GM21825 (cell line): Measurements from ENCODE around the gene CASP9.
"Not testable (repeated sequence)": the region's sequence is repeated elsewhere in the genome, so short reads cannot be mapped to it uniquely, and the experiment has no call there.

Experiments used
- ATAC-seq: cut with Tn5 transposase; IDR thresholded peaks from one replicate; pipeline ENCODE4 v1.9.1; 2021; ENCODE audit warnings: mild to moderate bottlenecking, moderate library complexity; ENCODE audit not compliant: unreplicated experiment

Gene CASP9

GRCh38 chr1:15471723-15472122 is 52.3 kb downstream of the CASP9 start:
- ATAC-seq: not testable (repeated sequence)

DNA sequence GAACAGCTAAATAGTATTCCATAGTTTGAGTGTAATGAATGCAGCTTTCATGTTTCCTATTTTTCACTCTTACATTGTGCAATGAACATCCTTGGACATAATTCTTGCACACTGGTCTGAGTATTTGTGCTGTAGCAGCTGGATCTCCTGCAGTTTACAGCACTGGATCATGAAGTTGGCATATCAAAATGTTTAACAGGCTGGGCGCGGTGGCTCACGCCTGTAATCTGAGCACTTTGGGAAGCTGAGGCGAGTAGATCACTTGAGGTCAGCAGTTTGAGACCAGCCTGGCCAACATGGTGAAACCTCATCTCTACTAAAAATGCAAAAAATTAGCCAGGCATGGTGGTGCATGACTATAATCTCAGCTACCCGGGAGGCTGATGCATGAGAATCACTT is 52.9 kb downstream of the CASP9 start:
- not testable (repeated sequence) for ATAC-seq

DNA sequence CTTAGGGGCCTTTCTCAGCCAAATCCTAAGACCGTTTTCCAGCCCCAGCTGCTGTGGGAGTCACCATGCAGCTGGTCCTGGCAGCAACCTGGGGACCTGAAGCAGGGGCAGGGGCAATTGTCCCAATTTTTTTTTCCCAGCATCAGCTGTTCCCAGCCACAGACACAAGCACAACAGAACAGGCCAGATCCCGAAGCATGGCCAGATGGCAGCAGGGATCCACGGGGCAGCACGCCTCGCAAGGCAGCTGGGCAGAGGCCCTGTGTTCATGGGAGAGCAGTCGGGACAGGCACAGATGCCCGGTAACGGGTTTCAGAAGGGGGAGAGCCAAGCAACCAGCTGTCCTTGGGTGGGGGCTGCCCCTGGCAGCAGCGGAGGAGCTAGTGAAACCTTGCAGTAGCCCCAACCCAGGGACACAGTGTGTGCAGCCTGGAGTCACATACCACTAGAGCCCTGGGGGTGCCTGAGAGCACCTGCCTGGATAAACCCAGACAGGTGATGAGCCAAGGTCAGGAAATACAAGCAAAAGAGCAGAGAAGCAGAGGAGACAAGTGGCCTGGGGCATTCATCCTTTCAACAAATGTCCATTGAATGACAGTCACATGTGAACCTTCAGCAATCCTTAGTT is 54.1 kb downstream of the CASP9 start:
- not testable (repeated sequence) for ATAC-seq

DNA sequence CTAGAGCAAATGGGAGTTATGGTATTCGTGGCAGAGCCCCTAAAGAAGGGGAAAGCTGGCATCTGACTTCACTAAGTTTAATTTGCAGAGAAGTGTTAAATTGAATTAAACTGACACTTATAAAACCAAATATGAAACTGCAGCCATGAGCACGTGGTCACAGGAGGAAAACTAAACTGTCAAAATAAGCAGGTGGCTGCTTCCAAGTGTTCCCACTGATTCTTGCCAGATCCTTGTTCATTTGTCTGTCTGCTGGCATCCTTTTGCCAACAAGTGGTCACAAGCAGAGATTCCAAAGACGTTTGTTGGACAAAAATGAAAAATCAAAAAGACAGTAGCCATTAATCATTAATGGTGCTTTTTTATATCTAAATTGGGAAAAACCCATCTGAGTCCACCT is 54.7 kb downstream of the CASP9 start:
- ATAC-seq: no peak

DNA sequence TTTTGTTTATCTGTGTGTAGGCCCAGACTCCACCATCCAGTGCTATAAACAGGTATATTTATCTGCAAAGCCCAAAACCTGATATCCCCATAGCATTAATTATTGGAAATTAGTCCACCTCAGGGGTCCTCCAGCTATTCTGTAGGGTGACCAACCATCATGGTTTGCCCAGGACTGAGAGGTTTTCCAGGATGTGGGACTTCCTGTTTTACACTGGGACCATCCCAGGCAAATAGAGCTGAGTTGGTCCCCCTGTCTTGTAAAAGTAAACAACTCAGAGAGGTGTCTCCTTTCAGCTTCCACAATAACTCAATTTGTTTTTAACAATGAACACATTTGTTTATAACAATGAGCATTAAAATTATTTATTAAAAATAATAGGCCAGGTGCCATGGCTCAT is 55.9 kb downstream of the CASP9 start:
- no peak for ATAC-seq

- ATAC-seq: not testable (repeated sequence)
Observed at GRCh38 chr1:15466955-15467625, 56.9 kb downstream of the CASP9 start.

- no peak for ATAC-seq
Observed at GRCh38 chr1:15465674-15466073, 58.3 kb downstream of the CASP9 start.

DNA sequence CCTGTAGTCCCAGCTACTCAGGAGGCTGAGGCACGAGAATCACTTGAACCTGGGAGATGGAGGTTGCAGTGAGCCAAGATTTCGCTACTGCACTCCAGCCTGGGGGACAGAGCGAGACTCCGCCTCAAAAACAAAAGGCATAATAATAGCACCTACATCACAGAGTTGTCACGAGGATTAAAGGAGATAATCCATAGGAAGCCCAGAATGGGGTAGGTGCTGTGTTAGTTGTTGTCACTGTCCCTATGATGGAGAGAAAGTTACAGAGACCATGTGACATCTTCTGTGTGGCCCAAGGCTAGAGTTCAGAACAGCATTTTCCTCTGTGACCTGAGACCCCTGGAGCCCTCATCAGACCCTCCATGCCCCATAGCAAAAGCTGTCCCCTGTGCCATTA is 60.1 kb downstream of the CASP9 start:
- ATAC-seq: not testable (repeated sequence)

DNA sequence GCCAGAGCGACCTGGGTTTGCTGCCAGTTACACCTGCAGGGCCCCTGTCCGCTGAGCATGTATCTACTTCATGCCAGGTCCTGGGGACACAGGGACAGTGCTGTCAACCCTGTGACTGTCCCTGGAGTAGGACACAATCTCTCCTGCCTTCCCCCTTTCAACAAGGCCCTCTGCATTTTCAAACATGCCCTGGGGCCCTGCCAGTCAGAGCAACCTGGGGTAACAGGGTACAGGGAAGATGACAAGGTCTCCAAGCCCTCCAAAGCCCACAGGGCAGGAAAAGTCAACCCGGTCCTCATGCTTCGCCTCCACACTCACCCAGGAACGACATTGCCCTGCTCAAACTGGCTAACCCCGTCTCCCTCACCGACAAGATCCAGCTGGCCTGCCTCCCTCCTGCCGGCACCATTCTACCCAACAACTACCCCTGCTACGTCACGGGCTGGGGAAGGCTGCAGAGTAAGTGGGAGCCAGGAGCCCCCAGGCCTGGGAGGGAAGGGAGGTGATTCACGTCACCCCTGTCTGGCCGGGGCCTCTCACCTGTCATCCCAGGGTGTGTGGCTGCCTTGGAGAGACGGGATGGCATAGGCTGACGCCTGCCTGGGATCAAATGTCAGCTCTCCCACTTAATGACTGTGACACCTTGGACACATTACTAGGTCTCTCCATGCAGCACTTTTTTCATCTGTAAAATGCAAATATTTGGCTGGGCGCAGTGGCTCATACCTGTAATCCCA is 60.8 kb downstream of the CASP9 start:
- not testable (repeated sequence) for ATAC-seq

GRCh38 chr1:15460708-15461095 is 63.3 kb downstream of the CASP9 start:
- no peak for ATAC-seq

GRCh38 chr1:15459771-15460707 is 64.0 kb downstream of the CASP9 start:
- no peak for ATAC-seq

DNA sequence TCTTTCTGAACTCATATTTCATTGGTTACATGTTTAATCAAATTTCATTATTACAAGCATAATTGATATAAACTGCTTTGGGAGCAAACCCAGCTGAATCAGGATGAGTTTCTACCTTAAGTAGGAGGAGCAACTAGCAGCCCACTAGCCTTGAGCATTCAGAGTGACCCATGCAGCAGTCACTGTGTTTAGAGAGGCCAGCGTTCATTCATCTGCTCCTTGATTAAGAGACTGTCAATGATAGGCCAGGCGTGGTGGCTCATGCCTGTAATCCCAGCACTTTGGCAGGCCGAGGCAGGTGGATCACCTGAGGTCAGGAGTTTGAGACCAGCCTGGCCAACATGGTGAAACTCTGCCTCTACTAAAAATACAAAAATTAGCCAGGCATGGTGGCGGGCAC is 65.6 kb downstream of the CASP9 start:
- ATAC-seq: not testable (repeated sequence)

GRCh38 chr1:15457585-15457984 is 66.4 kb downstream of the CASP9 start:
- no peak for ATAC-seq

DNA sequence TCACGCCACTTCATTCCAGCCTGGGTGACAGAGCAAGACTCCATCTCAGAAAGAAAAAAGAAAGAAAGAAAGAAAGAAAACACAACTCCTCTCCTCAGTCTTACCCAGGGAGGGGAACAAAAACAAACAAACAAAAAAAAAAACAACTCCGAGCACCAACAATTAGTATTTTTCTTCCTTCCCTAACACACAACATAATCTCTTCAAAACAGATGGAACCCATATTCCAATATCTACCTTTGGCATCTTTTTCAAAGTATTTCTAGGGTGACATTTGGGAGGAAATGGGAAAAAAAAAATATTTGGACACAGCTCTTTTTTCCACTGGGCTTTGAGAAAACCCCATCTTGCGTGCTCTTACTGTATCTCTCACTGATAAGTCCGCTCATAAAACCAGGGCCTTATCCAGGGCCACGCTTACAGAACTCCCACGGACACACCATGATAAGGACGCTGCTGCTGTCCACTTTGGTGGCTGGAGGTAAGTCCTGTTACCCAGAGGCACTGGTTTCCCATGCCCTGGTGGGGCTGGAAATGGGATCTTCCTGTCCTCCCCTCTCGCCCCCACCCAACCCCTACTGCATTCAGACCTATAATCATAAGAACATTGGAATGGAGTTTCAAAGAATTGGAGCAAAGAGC is 67.6 kb downstream of the CASP9 start, which contains the start of gene CELA2A:
Gene CELA2A (plus strand): TSS at position 420 of the 642 bp plus-strand sequence. CDS start 22 bp downstream, at position 442.
- ATAC-seq: no peak

DNA sequence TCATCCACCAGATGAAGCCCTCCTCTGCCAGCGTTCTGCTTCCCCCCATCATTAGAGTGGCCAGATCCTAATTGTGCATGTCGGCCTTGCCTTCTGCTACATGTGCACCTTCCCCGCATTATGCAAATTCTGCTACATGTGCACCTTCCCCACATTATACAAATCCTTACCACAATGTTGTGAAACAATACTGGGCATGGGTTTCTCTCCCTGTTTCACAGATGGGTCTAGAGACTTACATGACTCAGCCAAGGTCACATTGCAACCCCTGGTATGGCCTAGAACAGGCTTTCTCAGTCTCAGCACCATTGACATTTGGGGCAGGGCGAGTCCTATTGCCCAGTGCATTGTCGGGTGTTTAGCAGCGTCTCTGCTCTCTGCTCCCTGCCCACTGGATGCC is 68.5 kb downstream of the CASP9 start:
- no peak for ATAC-seq

DNA sequence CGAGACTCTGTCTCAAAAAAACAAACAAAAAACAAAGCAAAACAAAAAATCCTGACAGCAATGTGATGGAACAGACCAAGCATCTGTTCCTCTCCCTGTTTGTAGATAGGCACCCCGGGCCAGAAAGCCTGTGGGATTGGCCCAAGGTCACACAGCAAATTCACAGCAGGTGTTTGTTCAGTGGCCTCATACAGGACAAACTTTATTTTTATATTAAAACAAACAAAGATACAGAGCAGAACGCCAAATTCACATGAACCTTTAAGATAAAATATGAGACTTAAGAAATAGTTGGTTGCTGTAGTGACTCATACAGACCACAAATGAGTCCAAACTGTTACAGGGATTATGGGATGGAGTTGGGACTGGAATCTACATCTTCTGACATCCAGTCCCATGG is 69.8 kb downstream of the CASP9 start:
- no peak for ATAC-seq

- no peak for ATAC-seq
Observed at GRCh38 chr1:15453734-15454133, 70.3 kb downstream of the CASP9 start.

DNA sequence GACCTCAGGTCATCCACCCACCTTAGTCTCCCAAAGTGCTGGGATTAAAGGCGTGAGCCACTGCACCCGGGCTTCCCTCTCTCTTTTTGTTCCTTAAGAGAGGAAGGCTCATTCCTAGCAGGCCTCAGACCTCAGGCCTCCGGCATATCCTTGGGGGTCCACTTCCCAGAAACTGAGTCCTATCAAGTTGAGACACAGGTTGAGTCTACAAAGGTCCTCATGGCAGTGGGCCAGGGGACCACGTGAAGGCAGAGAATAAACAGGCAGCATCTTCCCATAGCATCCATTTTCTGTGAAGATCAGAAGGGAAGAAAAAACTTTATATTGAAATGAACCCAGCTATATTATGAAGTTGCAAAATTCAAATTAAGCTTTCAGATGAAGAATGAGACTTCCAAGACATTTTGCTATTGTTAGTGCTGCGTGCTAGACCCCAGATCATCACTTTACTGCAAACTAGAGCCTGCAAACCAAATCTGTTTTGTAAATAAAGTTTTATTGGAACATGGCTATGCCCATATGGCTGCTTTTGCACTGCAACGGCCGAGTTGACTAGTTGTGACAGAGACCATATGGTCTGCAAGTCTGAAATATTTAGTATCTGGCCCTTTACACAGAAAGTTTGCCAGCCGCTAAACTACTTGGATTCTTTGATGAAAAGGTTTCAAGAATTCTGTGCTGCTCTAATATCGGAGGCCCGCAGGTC is 71.0 kb downstream of the CASP9 start:
- no peak for ATAC-seq

DNA sequence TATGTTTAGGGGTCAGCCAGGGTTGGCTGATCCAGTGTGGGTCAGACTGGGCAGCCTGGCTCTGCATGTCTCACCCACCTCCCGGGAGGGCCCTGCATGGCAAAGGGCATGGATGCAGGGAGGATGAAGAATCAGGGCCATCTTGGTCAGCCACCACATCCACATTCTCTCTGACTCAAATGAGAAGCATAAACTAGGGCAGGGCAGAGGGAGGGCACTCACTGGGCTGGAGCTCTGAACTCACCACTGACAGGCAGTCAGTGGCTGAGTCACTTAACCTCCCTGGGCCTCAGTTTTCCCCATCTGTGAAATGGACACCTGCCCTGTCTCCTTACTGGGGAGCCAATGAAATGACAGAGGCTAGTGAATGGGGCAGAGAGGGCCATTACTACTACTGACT is 71.8 kb downstream of the CASP9 start:
- no peak for ATAC-seq
